OCI-LY1 (cell line): ENCODE data around the gene PACS2.

Experiments used
- H2AFZ ChIP-seq: fragments of 200-600 bp; sonication (generic), shearing (Covaris generic); 2 replicates; pipeline ENCODE4 v1.6.0; 2014; ENCODE audit warnings: antibody characterized with exemption, mild to moderate bottlenecking, low read length
- H3F3A ChIP-seq: fragments of 200-600 bp; sonication (generic), shearing (Covaris generic); 2 replicates; pipeline ENCODE4 v1.6.0; 2014; ENCODE audit warnings: mild to moderate bottlenecking, antibody characterized with exemption, low read length, moderate library complexity; ENCODE audit not compliant: insufficient read depth
- H3K27ac ChIP-seq: fragments of 200-600 bp; sonication (generic); 2 replicates; pipeline ENCODE4 v1.5.1; 2014; ENCODE audit warnings: low read length, mixed run types, mild to moderate bottlenecking, low read depth; ENCODE audit not compliant: poor library complexity, severe bottlenecking
- H3K27me3 ChIP-seq: fragments of 200-600 bp; sonication (generic); 2 replicates; pipeline ENCODE4 v1.6.0; 2014; ENCODE audit warnings: antibody characterized with exemption, mild to moderate bottlenecking, low read length, moderate library complexity; ENCODE audit not compliant: insufficient read depth
- H3K36me3 ChIP-seq: fragments of 200-600 bp; sonication (generic); 2 replicates; pipeline ENCODE4 v1.6.1; 2014; ENCODE audit warnings: mild to moderate bottlenecking, antibody characterized with exemption, low read length, moderate library complexity, mixed read lengths; ENCODE audit not compliant: insufficient read depth
- H3K4me1 ChIP-seq: fragments of 200-600 bp; sonication (generic); 2 replicates; pipeline ENCODE4 v1.5.1; 2014; ENCODE audit warnings: mild to moderate bottlenecking, low read length, moderate library complexity; ENCODE audit not compliant: insufficient read depth, severe bottlenecking
- H3K4me2 ChIP-seq: fragments of 200-600 bp; sonication (generic), shearing (Covaris generic); 2 replicates; pipeline ENCODE4 v1.6.1; 2014; ENCODE audit warnings: low read length
- H3K4me3 ChIP-seq: fragments of 200-600 bp; sonication (generic); 2 replicates; pipeline ENCODE4 v1.5.1; 2014; ENCODE audit warnings: low read length, low read depth, mild to moderate bottlenecking, mixed read lengths; ENCODE audit not compliant: poor library complexity, severe bottlenecking
- H3K79me2 ChIP-seq: fragments of 200-600 bp; shearing (Covaris generic); 2 replicates; pipeline ENCODE4 v1.6.1; 2016; ENCODE audit warnings: mixed run types, low read length, mixed read lengths; ENCODE audit not compliant: insufficient read depth
- H3K9ac ChIP-seq: fragments of 200-600 bp; sonication (generic), shearing (Covaris generic); 2 replicates; pipeline ENCODE4 v1.6.1; 2014; ENCODE audit warnings: mild to moderate bottlenecking, low read length, mixed read lengths
- H3K9me2 ChIP-seq: fragments of 200-600 bp; sonication (generic), shearing (Covaris generic); 2 replicates; pipeline ENCODE4 v1.6.1; 2014; ENCODE audit warnings: low read depth, mild to moderate bottlenecking, low read length, mixed read lengths
- H3K9me3 ChIP-seq: fragments of 200-600 bp; shearing (Covaris generic); 2 replicates; pipeline ENCODE4 v1.6.1; 2014; ENCODE audit warnings: low read length, mixed read lengths
- H4K20me1 ChIP-seq: fragments of 200-600 bp; sonication (generic), shearing (Covaris generic); 2 replicates; pipeline ENCODE4 v1.6.0; 2016; ENCODE audit warnings: mild to moderate bottlenecking, low read length; ENCODE audit not compliant: insufficient read depth
- EZH2 ChIP-seq: fragments of 200-600 bp; sonication (generic), shearing (Covaris generic); IDR thresholded peaks from 2 replicates; pipeline ENCODE4 v1.8.0; 2017; ENCODE audit warnings: borderline replicate concordance, mixed run types, mild to moderate bottlenecking, antibody characterized with exemption, low read length, moderate library complexity, mixed read lengths
- TF ChIP-seq, protein P1 (sequence below): fragments of 200-600 bp; sonication (generic), shearing (Covaris generic); IDR thresholded peaks from 2 replicates; pipeline ENCODE4 v1.5.1; 2017; ENCODE audit warnings: mild to moderate bottlenecking, antibody characterized with exemption, low read length, moderate library complexity, mixed read lengths

PACS2 gene

DNA sequence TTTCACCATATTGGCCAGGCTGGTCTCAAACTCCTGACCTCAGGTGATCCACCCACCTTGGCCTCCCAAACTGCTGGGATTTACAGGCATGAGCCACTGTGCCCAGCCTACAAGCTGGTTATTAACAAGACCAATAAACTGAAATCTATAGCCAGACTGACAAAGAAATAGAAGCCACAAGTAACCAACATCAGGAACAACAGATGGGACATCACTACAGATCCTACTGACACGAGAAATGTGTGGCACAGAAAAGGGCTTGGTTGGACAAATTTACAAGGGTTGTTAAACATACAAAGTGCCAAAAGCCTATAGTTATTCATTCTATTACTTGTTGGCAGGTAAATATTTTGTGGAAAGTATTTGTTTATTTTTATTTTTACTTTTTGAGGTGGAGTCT is 116.7 kb downstream of the PACS2 start:
- Histone ChIP-seq H2AFZ (no peak overlapping the region), H3K4me1 (no peaks in the 10 kb centered on the region), H3K27ac (no peak overlapping the region), H3K79me2 (peaks cover 86% of the 10 kb centered on the region), H3K4me3 (no peak overlapping the region), H3K27me3 (no peaks in the 10 kb centered on the region), H3K9me2 (no peaks in the 10 kb centered on the region), H3K9ac (no peak overlapping the region), H3F3A (no peaks in the 10 kb centered on the region), H3K4me2 (no peak overlapping the region), H4K20me1 (no peaks in the 10 kb centered on the region), H3K9me3 (peaks cover 26% of the 10 kb centered on the region), H3K36me3 (peaks cover 86% of the 10 kb centered on the region)
- TF ChIP-seq, protein P1, sequence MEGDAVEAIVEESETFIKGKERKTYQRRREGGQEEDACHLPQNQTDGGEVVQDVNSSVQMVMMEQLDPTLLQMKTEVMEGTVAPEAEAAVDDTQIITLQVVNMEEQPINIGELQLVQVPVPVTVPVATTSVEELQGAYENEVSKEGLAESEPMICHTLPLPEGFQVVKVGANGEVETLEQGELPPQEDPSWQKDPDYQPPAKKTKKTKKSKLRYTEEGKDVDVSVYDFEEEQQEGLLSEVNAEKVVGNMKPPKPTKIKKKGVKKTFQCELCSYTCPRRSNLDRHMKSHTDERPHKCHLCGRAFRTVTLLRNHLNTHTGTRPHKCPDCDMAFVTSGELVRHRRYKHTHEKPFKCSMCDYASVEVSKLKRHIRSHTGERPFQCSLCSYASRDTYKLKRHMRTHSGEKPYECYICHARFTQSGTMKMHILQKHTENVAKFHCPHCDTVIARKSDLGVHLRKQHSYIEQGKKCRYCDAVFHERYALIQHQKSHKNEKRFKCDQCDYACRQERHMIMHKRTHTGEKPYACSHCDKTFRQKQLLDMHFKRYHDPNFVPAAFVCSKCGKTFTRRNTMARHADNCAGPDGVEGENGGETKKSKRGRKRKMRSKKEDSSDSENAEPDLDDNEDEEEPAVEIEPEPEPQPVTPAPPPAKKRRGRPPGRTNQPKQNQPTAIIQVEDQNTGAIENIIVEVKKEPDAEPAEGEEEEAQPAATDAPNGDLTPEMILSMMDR: no peak
- no peak for TF ChIP-seq EZH2

- no peaks in the 10 kb centered on the region for H4K20me1 ChIP-seq
- peaks cover 87% of the 10 kb centered on the region for H3K79me2 ChIP-seq
- H3K27me3 ChIP-seq: no peaks in the 10 kb centered on the region
Measured at GRCh38 chr14:105432657-105433056, 118.1 kb downstream of the PACS2 start.

DNA sequence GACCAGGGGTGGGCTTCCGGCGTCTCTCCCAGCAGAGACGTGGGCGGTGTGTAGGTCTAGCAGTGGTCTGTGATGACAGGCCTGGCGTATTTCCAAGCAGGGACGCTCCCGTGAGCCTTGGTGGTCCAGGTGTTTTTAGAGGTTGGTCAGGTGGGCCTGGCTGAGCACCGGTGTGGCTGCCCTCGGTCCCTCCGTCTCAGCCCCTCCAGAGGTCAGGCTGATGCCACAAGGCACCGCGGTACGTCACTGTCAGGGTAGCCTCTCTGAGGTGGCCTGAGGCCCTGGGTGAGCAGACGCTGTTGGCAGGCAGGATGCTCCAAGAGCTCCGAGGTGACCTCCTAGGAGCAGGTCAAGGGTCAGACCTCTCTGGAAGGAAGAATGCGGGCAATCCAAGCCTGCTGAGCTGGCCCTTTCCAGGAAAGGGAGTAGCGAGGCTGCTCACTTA is 118.6 kb downstream of the PACS2 start:
- Histone ChIP-seq H3K27me3 (no peaks in the 10 kb centered on the region), H2AFZ (no peak overlapping the region), H3K36me3 (peaks cover 75% of the 10 kb centered on the region), H3K79me2 (peaks cover 87% of the 10 kb centered on the region), H3K27ac (no peak overlapping the region), H4K20me1 (no peaks in the 10 kb centered on the region), H3K4me3 (no peak overlapping the region), H3K4me2 (no peak overlapping the region), H3K9ac (no peak overlapping the region), H3K4me1 (no peaks in the 10 kb centered on the region), H3K9me3 (peaks cover 29% of the 10 kb centered on the region), H3F3A (peaks cover 6% of the 10 kb centered on the region; the same call in 1 of the 2 replicates), H3K9me2 (no peaks in the 10 kb centered on the region)
- TF ChIP-seq, protein P1: no peak
- TF ChIP-seq EZH2: no peak

More at GRCh38 chr14:105432657-105433056, 118.1 kb downstream of the PACS2 start:
- H3K4me2 ChIP-seq: no peak overlapping the region
- H2AFZ ChIP-seq: no peak overlapping the region
- H3F3A ChIP-seq: peaks cover 6% of the 10 kb centered on the region; the same call in 1 of the 2 replicates
- no peaks in the 10 kb centered on the region for H3K9me2 ChIP-seq
- no peak overlapping the region for H3K27ac ChIP-seq
- H3K36me3 ChIP-seq: peaks cover 78% of the 10 kb centered on the region
- TF ChIP-seq, protein P1: no peak
- no peak for TF ChIP-seq EZH2
- H3K4me1 ChIP-seq: no peaks in the 10 kb centered on the region
- H3K4me3 ChIP-seq: no peak overlapping the region
- no peak overlapping the region for H3K9ac ChIP-seq
- peaks cover 29% of the 10 kb centered on the region for H3K9me3 ChIP-seq
